Iris pigment epithelial cell (primary cell): Measurements from ENCODE around the gene TM7SF2.

ENCODE experiments used
- DNase-seq: peaks from one replicate; pipeline ENCODE4 v3.0.0-alpha.2; 2011; ENCODE audit warnings: low read depth

The TM7SF2 gene

GRCh38 chr11:65090628-65091027 lies 21.0 kb upstream of the TM7SF2 start:
- DNase-seq, result no peak

GRCh38 chr11:65095427-65095826 lies 16.2 kb upstream of the TM7SF2 start:
- no peak for DNase-seq

- DNase-seq, result peak; percentile 93
Measured at GRCh38 chr11:65095974-65096806, 15.5 kb upstream of the TM7SF2 start, which contains the start of gene VPS51. Gene VPS51 (plus strand): TSS chr11:65096214. CDS start chr11:65096251, 37 bp downstream.

- no peak for DNase-seq
Measured at GRCh38 chr11:65096926-65097325, 14.7 kb upstream of the TM7SF2 start.

GRCh38 chr11:65100674-65101350 lies 10.9 kb upstream of the TM7SF2 start:
- no peak for DNase-seq

- peak; percentile 38 for DNase-seq
Measured at GRCh38 chr11:65102142-65103095, 9.3 kb upstream of the TM7SF2 start.

GRCh38 chr11:65103476-65103875 lies 8.2 kb upstream of the TM7SF2 start:
- DNase-seq, result peak; percentile 29

- DNase-seq, result peak; percentile 56
Measured at GRCh38 chr11:65104628-65105027, 7.0 kb upstream of the TM7SF2 start.

GRCh38 chr11:65107078-65107477 lies 4.6 kb upstream of the TM7SF2 start:
- no peak for DNase-seq

GRCh38 chr11:65107751-65108468 lies 3.8 kb upstream of the TM7SF2 start:
- no peak for DNase-seq

- no peak for DNase-seq
Measured at GRCh38 chr11:65108469-65109123, 3.1 kb upstream of the TM7SF2 start.

- no peak for DNase-seq
Measured at GRCh38 chr11:65109231-65110198, 2.2 kb upstream of the TM7SF2 start.

GRCh38 chr11:65110354-65110861 lies 1.3 kb upstream of the TM7SF2 start:
- peak; percentile 81 for DNase-seq

- no peak for DNase-seq
Measured at GRCh38 chr11:65111159-65111743, 421 bp upstream of the TM7SF2 start.

GRCh38 chr11:65112546-65113360 lies 1.1 kb downstream of the TM7SF2 start:
- peak; percentile 38 for DNase-seq

GRCh38 chr11:65113361-65113756 lies 1.7 kb downstream of the TM7SF2 start:
- no peak for DNase-seq

- DNase-seq, result no peak
Measured at GRCh38 chr11:65113839-65114238, 2.2 kb downstream of the TM7SF2 start.

GRCh38 chr11:65114538-65115171 lies 3.0 kb downstream of the TM7SF2 start:
- no peak for DNase-seq
